B cell (primary cell): Measurements from ENCODE around the gene LYAR. TPM values are rescaled to one million over a fixed set of nuclear protein-coding genes. Genes with fewer than 3 reads are reported as not detected.
"Not testable (repeated sequence)": the region's sequence is repeated elsewhere in the genome, so short reads cannot be mapped to it uniquely, and the experiment has no call there.

Source experiments
- ATAC-seq: fragments of 200-7000 bp; cut with Tn5 transposase; one replicate; pipeline ENCODE4 v1.10.0; 2021; ENCODE audit warnings: low read depth, mild to moderate bottlenecking, moderate number of reproducible peaks, moderate library complexity
- CTCF ChIA-PET: fragments of 350-600 bp; sonication (Branson Sonifier 250); formaldehyde crosslinking; loops from one replicate; lab custom pipeline; 2021; ENCODE audit warnings: antibody characterized with exemption, inconsistent platforms; lab: Charles Lee
- POLR2A ChIA-PET: fragments of 350-600 bp; sonication (Branson Sonifier 250); formaldehyde crosslinking; loops from one replicate; lab custom pipeline; 2021; ENCODE audit warnings: antibody characterized with exemption; lab: Charles Lee
- DNase-seq: peaks from one replicate; pipeline ENCODE4 v3.0.0; 2013
- H2AFZ ChIP-seq: 2 replicates; pipeline ENCODE4 v1.6.1; 2012; ENCODE audit warnings: mild to moderate bottlenecking, low read depth, low read length; ENCODE audit not compliant: insufficient read depth, poor library complexity, severe bottlenecking
- H3K27ac ChIP-seq, 2 donors: 1 replicate in 1 of 2; 2 replicates in 1 of 2; pipeline ENCODE4 v1.5.1; 2012 to 2013; ENCODE audit warnings: low read length in 2 of 2, mild to moderate bottlenecking in 2 of 2, moderate library complexity in 1 of 2
- H3K27me3 ChIP-seq, 4 experiments: fragments of 200-600 bp in 1 of 4; sonication (generic) in 1 of 4; replicated peaks in 1 of 4; 1 replicate in 2 of 4; 2 replicates in 2 of 4; pipeline versions ENCODE4 v1.6.1 to v1.7.0; 2013 to 2016; ENCODE audit warnings: low read length in 3 of 4, mild to moderate bottlenecking in 2 of 4, mixed read lengths in 1 of 4, moderate library complexity in 1 of 4; ENCODE audit not compliant: insufficient read depth in 4 of 4, control insufficient read depth in 3 of 4; ENCODE audit errors: control extremely low read depth in 1 of 4
- H3K36me3 ChIP-seq, 2 experiments: replicated peaks in 1 of 2; 1 replicate in 1 of 2; 2 replicates in 1 of 2; pipeline versions ENCODE4 v1.6.1 to v1.7.1; 2013; ENCODE audit warnings: low read length in 1 of 2; ENCODE audit not compliant: insufficient read depth in 2 of 2, control insufficient read depth in 1 of 2; ENCODE audit errors: control extremely low read depth in 1 of 2, extremely low read depth in 1 of 2
- H3K4me1 ChIP-seq, 2 donors: fragments of 200-600 bp in 1 of 2; sonication (generic) in 1 of 2; 1 replicate in 1 of 2; 2 replicates in 1 of 2; pipeline versions ENCODE4 v1.5.1 to v1.6.1; 2013 to 2017; ENCODE audit warnings: low read length in 2 of 2; ENCODE audit not compliant: control insufficient read depth in 2 of 2, insufficient read depth in 2 of 2
- H3K4me2 ChIP-seq: replicated peaks from 2 replicates; pipeline ENCODE3; 2012; ENCODE audit warnings: mild to moderate bottlenecking, low read depth, low read length; ENCODE audit not compliant: poor library complexity, severe bottlenecking
- H3K4me3 ChIP-seq, 5 experiments: fragments of 200-600 bp in 1 of 5; sonication (generic) in 1 of 5; 1 replicate in 3 of 5; 2 replicates in 2 of 5; pipeline versions ENCODE4 v1.5.1 to v1.7.0; 2011 to 2016; ENCODE audit warnings: low read length in 4 of 5, mild to moderate bottlenecking in 4 of 5, low read depth in 2 of 5, control low read depth in 1 of 5, moderate library complexity in 1 of 5; ENCODE audit not compliant: insufficient read depth in 1 of 5; ENCODE audit errors: control extremely low read depth in 1 of 5, extremely low read depth in 1 of 5
- H3K79me2 ChIP-seq: fragments of 200-600 bp; sonication (generic); one replicate; pipeline ENCODE4 v1.6.0; 2016; ENCODE audit warnings: low read length; ENCODE audit not compliant: control insufficient read depth, insufficient read depth
- H3K9ac ChIP-seq: fragments of 200-600 bp; sonication (generic); 2 replicates; pipeline ENCODE4 v1.6.1; 2017; ENCODE audit warnings: mild to moderate bottlenecking, low read length, moderate library complexity
- H3K9me3 ChIP-seq, 3 donors: one replicate each; pipeline versions ENCODE4 v1.6.1 to v1.7.1; 2013; ENCODE audit warnings: low read length in 2 of 3; ENCODE audit not compliant: control insufficient read depth in 2 of 3, insufficient read depth in 1 of 3; ENCODE audit errors: control extremely low read depth in 1 of 3
- H4K20me1 ChIP-seq: 2 replicates; pipeline ENCODE4 v1.6.0; 2012; ENCODE audit warnings: mild to moderate bottlenecking, low read length; ENCODE audit not compliant: insufficient read depth, control insufficient read depth, poor library complexity, severe bottlenecking
- H3K27ac Mint-ChIP-seq: one replicate; pipeline ENCODE4 v1.8.0; 2021; ENCODE audit warnings: mixed read lengths
- H3K27me3 Mint-ChIP-seq: one replicate; pipeline ENCODE4 v1.8.0; 2021; ENCODE audit warnings: mixed read lengths
- H3K4me1 Mint-ChIP-seq: one replicate; pipeline ENCODE4 v1.8.0; 2021; ENCODE audit warnings: mixed read lengths
- H3K4me3 Mint-ChIP-seq: one replicate; pipeline ENCODE4 v1.8.0; 2021; ENCODE audit warnings: mixed read lengths
- H3K9me3 Mint-ChIP-seq: one replicate; pipeline ENCODE4 v1.8.0; 2022; ENCODE audit warnings: mixed read lengths; ENCODE audit not compliant: insufficient read depth
- EZH2 ChIP-seq: IDR thresholded peaks from 2 replicates; pipeline ENCODE4 v1.6.1; 2012; ENCODE audit warnings: borderline replicate concordance, low read depth, mild to moderate bottlenecking, moderate library complexity, low read length; ENCODE audit not compliant: insufficient read depth, poor library complexity, severe bottlenecking
- WGBS: methylation state at CpG from one replicate; pipeline ENCODE4 v1.1.5; 2013; ENCODE audit warnings: missing lambda C conversion rate; ENCODE audit not compliant: insufficient coverage; 5-methylcytosine and 5-hydroxymethylcytosine counted together
- intact Hi-C: fragments of 100-400 bp; cut with micrococcal nuclease; formaldehyde crosslinking; loops from one replicate; pipeline ENCODE4 v1.10.0; 2022
- polyA plus RNA-seq: library from polyadenylated mRNA; depleted of rRNA; stranded (reverse); fragments of >200 nt; gene quantifications from 2 replicates; pipeline ENCODE4 v1.2.3, GENCODE V29; 2012
- total RNA-seq, 2 donors: library from RNA; stranded (reverse); fragments of 120-200 nt in 1 of 2; gene quantifications; 1 replicate in 1 of 2; 2 replicates in 1 of 2; pipeline versions ENCODE4 v1.2.3 to v1.2.4, GENCODE V29; 2013 to 2022
- TF ChIP-seq, protein P1 (sequence below): fragments of 200-600 bp; IDR thresholded peaks from one replicate; pipeline ENCODE4 v1.8.0; 2022; ENCODE audit warnings: antibody characterized with exemption, mild to moderate bottlenecking

The LYAR gene
- total and polyA plus RNA-seq, 2 donors (not counting 1 experiment from before 2014, with no cell fraction given): 3.0 to 11.5 TPM

DNA sequence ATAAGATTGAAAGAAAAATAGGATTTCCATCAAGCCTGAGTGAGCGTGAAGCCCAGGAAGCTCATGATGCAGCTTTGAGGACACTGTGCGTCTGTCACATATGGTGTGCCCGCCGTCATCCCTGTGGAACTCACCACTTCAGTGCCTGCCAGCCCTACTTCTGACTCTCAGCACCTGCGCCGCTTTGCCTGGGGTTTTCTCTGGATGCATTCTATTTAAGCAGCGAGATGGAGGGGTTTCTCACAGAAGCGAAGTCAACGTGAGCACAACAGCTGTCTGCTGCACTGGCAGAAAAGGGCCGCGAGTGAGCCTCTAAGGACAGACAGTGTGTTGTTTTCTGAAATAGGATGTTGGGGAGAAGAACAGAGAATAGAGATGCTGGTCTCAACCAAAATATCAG lies 35.8 kb downstream of the LYAR start:
- Mint-ChIP-seq H3K9me3 (no peaks in the 10 kb centered on the region), H3K27ac (no peak overlapping the region), H3K4me3 (no peak overlapping the region), H3K27me3 (peaks cover 15% of the 10 kb centered on the region), H3K4me1 (no peaks in the 10 kb centered on the region)
- WGBS: 89% methylated on average over 11 of the region's 11 CpGs
- intact Hi-C loops: no loop called here
- no peak overlapping the region for H3K4me3 ChIP-seq
- CTCF ChIA-PET: interaction anchor here (1.7 kb wide), 1 partner anchor 1559 kb away, joined by 4 read pairs; no protein-coding TSS in a partner anchor
- H3K36me3 ChIP-seq: no peaks in the 10 kb centered on the region
- no peak for ATAC-seq
- no peaks in the 10 kb centered on the region for H3K4me1 ChIP-seq
- no peaks in the 10 kb centered on the region for H4K20me1 ChIP-seq
- H3K27ac ChIP-seq: no peak overlapping the region
- no peak overlapping the region for H3K4me2 ChIP-seq
- no peak overlapping the region for H2AFZ ChIP-seq
- peaks cover 0 to 19% (median 3%) of the 10 kb centered on the region in 4 experiments for H3K27me3 ChIP-seq
- H3K9me3 ChIP-seq: no peaks in the 10 kb centered on the region
- no peak for DNase-seq
- POLR2A ChIA-PET: no interaction called here
- H3K79me2 ChIP-seq: no peaks in the 10 kb centered on the region
- TF ChIP-seq, protein P1, sequence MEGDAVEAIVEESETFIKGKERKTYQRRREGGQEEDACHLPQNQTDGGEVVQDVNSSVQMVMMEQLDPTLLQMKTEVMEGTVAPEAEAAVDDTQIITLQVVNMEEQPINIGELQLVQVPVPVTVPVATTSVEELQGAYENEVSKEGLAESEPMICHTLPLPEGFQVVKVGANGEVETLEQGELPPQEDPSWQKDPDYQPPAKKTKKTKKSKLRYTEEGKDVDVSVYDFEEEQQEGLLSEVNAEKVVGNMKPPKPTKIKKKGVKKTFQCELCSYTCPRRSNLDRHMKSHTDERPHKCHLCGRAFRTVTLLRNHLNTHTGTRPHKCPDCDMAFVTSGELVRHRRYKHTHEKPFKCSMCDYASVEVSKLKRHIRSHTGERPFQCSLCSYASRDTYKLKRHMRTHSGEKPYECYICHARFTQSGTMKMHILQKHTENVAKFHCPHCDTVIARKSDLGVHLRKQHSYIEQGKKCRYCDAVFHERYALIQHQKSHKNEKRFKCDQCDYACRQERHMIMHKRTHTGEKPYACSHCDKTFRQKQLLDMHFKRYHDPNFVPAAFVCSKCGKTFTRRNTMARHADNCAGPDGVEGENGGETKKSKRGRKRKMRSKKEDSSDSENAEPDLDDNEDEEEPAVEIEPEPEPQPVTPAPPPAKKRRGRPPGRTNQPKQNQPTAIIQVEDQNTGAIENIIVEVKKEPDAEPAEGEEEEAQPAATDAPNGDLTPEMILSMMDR: no peak
- no peak for TF ChIP-seq EZH2
- H3K9ac ChIP-seq: no peak overlapping the region

DNA sequence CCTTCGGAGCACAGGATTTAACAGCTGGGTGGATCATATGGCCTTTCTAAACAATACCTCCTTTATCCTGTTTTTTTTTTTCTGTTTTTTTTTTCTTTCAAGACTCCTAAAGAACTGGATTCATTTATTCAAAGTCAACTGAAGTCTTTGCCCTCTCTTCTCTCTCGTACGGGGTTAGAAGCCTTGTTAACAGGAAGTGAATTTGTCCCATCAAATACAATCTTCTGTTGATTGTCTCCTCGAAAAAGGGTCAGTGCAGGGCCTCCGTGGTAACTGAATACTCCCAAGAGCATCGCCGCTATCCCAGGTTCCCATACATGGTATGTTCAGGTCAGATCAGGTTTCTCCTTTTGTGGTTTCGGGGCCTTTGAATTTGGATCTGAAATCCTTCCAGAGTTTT lies 40.1 kb downstream of the LYAR start:
- H3K9ac ChIP-seq: no peak overlapping the region
- DNase-seq: no peak
- POLR2A ChIA-PET: no interaction called here
- no peak overlapping the region for H3K4me2 ChIP-seq
- no peaks in the 10 kb centered on the region for H3K9me3 Mint-ChIP-seq
- H4K20me1 ChIP-seq: no peaks in the 10 kb centered on the region
- peaks cover 10% of the 10 kb centered on the region for H3K27me3 Mint-ChIP-seq
- H3K4me1 ChIP-seq: peaks cover 14 to 17% of the 10 kb centered on the region in 2 donors
- H3K4me1 Mint-ChIP-seq: peaks cover 21% of the 10 kb centered on the region
- no peak overlapping the region for H3K4me3 ChIP-seq
- CTCF ChIA-PET: interaction anchor here (2.2 kb wide), 1 partner anchor 88 kb away, joined by 8 read pairs; no protein-coding TSS in a partner anchor
- peaks cover 0 to 10% (median 3%) of the 10 kb centered on the region in 4 experiments for H3K27me3 ChIP-seq
- H2AFZ ChIP-seq: no peak overlapping the region
- H3K9me3 ChIP-seq: no peaks in the 10 kb centered on the region
- TF ChIP-seq, protein P1: no peak
- no peak for TF ChIP-seq EZH2
- H3K36me3 ChIP-seq: peaks cover 0 to 12% of the 10 kb centered on the region in 2 experiments
- H3K79me2 ChIP-seq: peaks cover 17% of the 10 kb centered on the region
- intact Hi-C loops: loop anchor here (2.0 kb wide), 1 partner anchor 293 kb away; the partner anchor contains the start of gene STX18
- ATAC-seq: no peak
- peak overlapping the region; percentile 16 for H3K4me3 Mint-ChIP-seq
- no peak overlapping the region for H3K27ac ChIP-seq
- 93% methylated on average over 4 of the region's 8 CpGs for WGBS
- peak overlapping the region; percentile 61 for H3K27ac Mint-ChIP-seq

DNA sequence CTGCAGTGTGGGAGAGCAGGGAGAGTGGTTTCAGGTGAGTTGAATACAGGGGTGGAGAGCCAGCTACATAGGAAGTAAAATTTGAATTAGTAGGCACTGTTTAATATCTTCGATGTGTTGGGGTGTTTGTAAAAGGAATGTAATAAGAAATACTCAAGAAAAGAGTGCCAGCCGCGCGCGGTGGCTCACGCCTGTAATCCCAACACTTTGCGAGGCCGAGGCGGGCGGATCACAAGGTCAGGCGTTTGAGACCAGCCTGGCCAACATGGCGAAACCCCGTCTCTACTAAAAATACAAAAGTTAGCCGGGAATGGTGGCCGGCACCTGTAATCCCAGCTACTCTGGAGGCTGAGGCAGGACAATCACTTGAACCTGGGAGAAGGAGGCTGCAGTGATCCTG lies 40.6 kb downstream of the LYAR start:
- H4K20me1 ChIP-seq, H3K9me3 Mint-ChIP-seq, H3K27ac ChIP-seq, H3K27ac Mint-ChIP-seq, ATAC-seq, DNase-seq, H3K9ac ChIP-seq, H3K4me2 ChIP-seq, H3K4me3 ChIP-seq, H3K9me3 ChIP-seq, H3K27me3 ChIP-seq, H3K27me3 Mint-ChIP-seq, POLR2A ChIA-PET: not testable (repeated sequence)
- Histone ChIP-seq H3K79me2 (peaks cover 20% of the 10 kb centered on the region), H3K36me3 (peaks cover 0 to 17% of the 10 kb centered on the region in 2 experiments), H3K4me1 (peaks cover 14 to 17% of the 10 kb centered on the region in 2 donors), H2AFZ (peak overlapping the region; percentile 91)
- CTCF ChIA-PET: interaction anchor here (2.1 to 2.5 kb wide), 3 partner anchors 10 to 89 kb away, joined by 6 to 16 read pairs (median 8); no protein-coding TSS in a partner anchor
- intact Hi-C loops: loop anchor here (2.0 kb wide), 1 partner anchor 293 kb away; the partner anchor contains the start of gene STX18
- peak overlapping the region; percentile 88 for H3K4me3 Mint-ChIP-seq
- 88% methylated on average over 1 of the region's 15 CpGs for WGBS
- peaks cover 21% of the 10 kb centered on the region for H3K4me1 Mint-ChIP-seq
